Lower leg skin (tissue), 3 donors: ENCODE data around the gene RNF207.

ENCODE experiments used
- POLR2A ChIP-seq, 2 donors: fragments of 450-650 bp; IDR thresholded peaks; one replicate each; pipeline ENCODE4 v1.6.1; 2016 to 2017; ENCODE audit warnings: antibody characterized with exemption in 2 of 2, mild to moderate bottlenecking in 1 of 2, moderate library complexity in 1 of 2
- TF ChIP-seq, protein P1 (sequence below), 3 donors: fragments of 450-650 bp; IDR thresholded peaks; one replicate each; pipeline ENCODE4 v1.5.1; 2016; ENCODE audit warnings: antibody characterized with exemption in 3 of 3, mild to moderate bottlenecking in 3 of 3, moderate library complexity in 2 of 3

DNA sequence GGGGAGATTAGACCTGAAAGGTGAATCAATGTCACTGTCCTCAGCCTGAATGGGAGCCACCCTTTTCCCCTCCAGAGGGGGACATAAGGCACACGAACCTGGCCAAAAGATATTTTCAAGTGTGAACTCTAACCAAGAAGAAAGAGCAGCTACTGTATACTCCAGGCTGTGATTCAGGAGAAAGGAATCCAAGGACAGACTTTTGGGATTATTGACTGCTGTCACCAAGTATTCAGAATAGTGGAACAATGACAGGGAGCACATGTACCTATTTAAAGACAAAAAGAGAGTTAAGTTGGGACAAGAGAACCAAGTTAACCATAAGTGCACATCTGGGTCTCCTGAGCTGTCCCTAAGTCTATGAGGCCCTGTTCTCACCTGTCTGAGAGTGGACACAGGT lies 27.5 kb downstream of the RNF207 start:
- TF ChIP-seq, protein P1, sequence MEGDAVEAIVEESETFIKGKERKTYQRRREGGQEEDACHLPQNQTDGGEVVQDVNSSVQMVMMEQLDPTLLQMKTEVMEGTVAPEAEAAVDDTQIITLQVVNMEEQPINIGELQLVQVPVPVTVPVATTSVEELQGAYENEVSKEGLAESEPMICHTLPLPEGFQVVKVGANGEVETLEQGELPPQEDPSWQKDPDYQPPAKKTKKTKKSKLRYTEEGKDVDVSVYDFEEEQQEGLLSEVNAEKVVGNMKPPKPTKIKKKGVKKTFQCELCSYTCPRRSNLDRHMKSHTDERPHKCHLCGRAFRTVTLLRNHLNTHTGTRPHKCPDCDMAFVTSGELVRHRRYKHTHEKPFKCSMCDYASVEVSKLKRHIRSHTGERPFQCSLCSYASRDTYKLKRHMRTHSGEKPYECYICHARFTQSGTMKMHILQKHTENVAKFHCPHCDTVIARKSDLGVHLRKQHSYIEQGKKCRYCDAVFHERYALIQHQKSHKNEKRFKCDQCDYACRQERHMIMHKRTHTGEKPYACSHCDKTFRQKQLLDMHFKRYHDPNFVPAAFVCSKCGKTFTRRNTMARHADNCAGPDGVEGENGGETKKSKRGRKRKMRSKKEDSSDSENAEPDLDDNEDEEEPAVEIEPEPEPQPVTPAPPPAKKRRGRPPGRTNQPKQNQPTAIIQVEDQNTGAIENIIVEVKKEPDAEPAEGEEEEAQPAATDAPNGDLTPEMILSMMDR (IDR thresholded peaks at IDR 0.05) = no peak
- no peak for TF ChIP-seq POLR2A (IDR thresholded peaks at IDR 0.05)
